ENCODE measurements around the gene CELF4. TPM values are rescaled to one million over a fixed set of nuclear protein-coding genes. Genes with fewer than 3 reads are reported as not detected.

The CELF4 gene
- polyA plus RNA-seq, 4 donors = 1.9 to 4.9 (median 3.0) TPM

- DNase-seq (ENCODE audit: low read depth in 4 of 4, low spot score in 2 of 4) = no peak
Observed at GRCh38 chr18:37550118-37550875, 15.3 kb downstream of the CELF4 start.

- DNase-seq (ENCODE audit: low read depth in 4 of 4, low spot score in 2 of 4) = no peak
Observed at GRCh38 chr18:37548679-37549289, 16.8 kb downstream of the CELF4 start.

GRCh38 chr18:37547196-37547827 is 18.3 kb downstream of the CELF4 start:
- DNase-seq (ENCODE audit: low read depth in 4 of 4, low spot score in 2 of 4) = no peak

- no peak for DNase-seq (ENCODE audit: low read depth in 4 of 4, low spot score in 2 of 4)
Observed at GRCh38 chr18:37546651-37547050, 18.9 kb downstream of the CELF4 start.

- no peak for DNase-seq (ENCODE audit: low read depth in 4 of 4, low spot score in 2 of 4)
Observed at GRCh38 chr18:37546272-37546537, 19.4 kb downstream of the CELF4 start.

- DNase-seq (ENCODE audit: low read depth in 4 of 4, low spot score in 2 of 4) = no peak
Observed at GRCh38 chr18:37545461-37546271, 19.9 kb downstream of the CELF4 start.

- no peak for DNase-seq (ENCODE audit: low read depth in 4 of 4, low spot score in 2 of 4)
Observed at GRCh38 chr18:37544713-37545112, 20.9 kb downstream of the CELF4 start.

GRCh38 chr18:37544217-37544616 is 21.4 kb downstream of the CELF4 start:
- DNase-seq (ENCODE audit: low read depth in 4 of 4, low spot score in 2 of 4) = no peak

GRCh38 chr18:37543321-37543720 is 22.3 kb downstream of the CELF4 start:
- DNase-seq (ENCODE audit: low read depth in 4 of 4, low spot score in 2 of 4) = no peak

GRCh38 chr18:37541517-37541916 is 24.1 kb downstream of the CELF4 start:
- DNase-seq (ENCODE audit: low read depth in 4 of 4, low spot score in 2 of 4) = no peak

- no peak for DNase-seq (ENCODE audit: low read depth in 4 of 4, low spot score in 2 of 4)
Observed at GRCh38 chr18:37540424-37541138, 25.0 kb downstream of the CELF4 start.

- DNase-seq (ENCODE audit: low read depth in 4 of 4, low spot score in 2 of 4) = no peak
Observed at GRCh38 chr18:37539236-37539635, 26.4 kb downstream of the CELF4 start.

GRCh38 chr18:37538526-37539205 is 26.9 kb downstream of the CELF4 start:
- DNase-seq (ENCODE audit: low read depth in 4 of 4, low spot score in 2 of 4) = no peak

GRCh38 chr18:37537868-37538525 is 27.6 kb downstream of the CELF4 start:
- peak in 2 of 4 donors; percentile 50 to 52 for DNase-seq (ENCODE audit: low read depth in 4 of 4, low spot score in 2 of 4)

GRCh38 chr18:37536656-37537055 is 28.9 kb downstream of the CELF4 start:
- DNase-seq (ENCODE audit: low read depth in 4 of 4, low spot score in 2 of 4) = no peak

- no peak for DNase-seq (ENCODE audit: low read depth in 4 of 4, low spot score in 2 of 4)
Observed at GRCh38 chr18:37535968-37536367, 29.6 kb downstream of the CELF4 start.

- no peak for DNase-seq (ENCODE audit: low read depth in 4 of 4, low spot score in 2 of 4)
Observed at GRCh38 chr18:37534627-37535026, 31.0 kb downstream of the CELF4 start.

- no peak for DNase-seq (ENCODE audit: low read depth in 4 of 4, low spot score in 2 of 4)
Observed at GRCh38 chr18:37533647-37534584, 31.7 kb downstream of the CELF4 start.
